Frontal cortex (tissue), 4 donors: Measurements from ENCODE around the gene PCED1A. TPM values are rescaled to one million over a fixed set of nuclear protein-coding genes. Genes with fewer than 3 reads are reported as not detected.

Experiments
- DNase-seq, 2 donors: peaks; one replicate each; pipeline ENCODE4 v3.0.0; 2012; ENCODE audit warnings: low spot score in 2 of 2
- FAIRE-seq: peaks from 2 replicates; lab custom pipeline; 2012; peaks lifted over from hg19 to GRCh38; lab: Jason Lieb, UNC
- total RNA-seq: library from RNA; depleted of rRNA; stranded (reverse); fragments of >200 nt; gene quantifications from one replicate; pipeline ENCODE4 v1.2.3, GENCODE V29; 2014
- donor health status: control.
- donor health status: control.
- donor health status: control.

The PCED1A gene
- total RNA-seq, 1 donor from 2014 or later = 17.9 TPM

DNA sequence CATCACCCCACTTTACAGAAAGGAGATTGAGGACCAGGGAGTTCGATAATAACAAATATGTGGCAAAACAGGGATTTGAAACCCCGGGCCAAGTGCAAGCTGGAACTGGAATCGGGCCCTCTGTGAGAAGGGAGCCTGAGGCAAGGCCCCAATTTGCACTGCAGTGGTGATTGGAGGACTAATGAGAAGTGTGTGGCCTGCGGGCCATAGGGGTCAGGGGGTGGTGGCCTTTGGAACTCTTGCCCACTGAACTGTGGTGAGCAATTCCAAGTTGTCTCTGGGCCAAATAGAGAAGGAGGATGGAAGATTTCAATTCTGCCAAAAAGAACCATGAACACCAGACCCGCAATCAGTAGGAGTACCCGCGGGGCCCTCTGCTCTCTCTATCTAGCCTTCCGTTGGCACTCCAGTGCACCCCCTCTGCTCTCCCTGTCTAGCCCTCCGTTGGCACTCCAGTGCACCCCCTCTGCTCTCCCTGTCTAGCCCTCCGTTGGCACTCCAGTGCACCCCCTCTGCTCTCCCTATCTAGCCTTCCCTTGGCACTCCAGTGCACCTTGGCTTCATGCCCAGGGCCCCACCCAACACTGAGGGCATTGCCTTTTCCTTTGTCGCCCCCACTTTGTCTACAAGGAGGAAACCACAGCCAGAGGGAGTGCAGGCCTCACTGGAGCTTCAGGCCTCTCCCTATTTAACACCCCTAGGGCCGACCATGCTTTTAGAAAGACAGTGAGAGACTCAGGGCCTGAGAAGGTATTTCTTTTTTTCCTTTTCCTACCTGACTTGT, 26.8 kb upstream of the PCED1A start:
- FAIRE-seq = no peak
- DNase-seq = no peak

DNA sequence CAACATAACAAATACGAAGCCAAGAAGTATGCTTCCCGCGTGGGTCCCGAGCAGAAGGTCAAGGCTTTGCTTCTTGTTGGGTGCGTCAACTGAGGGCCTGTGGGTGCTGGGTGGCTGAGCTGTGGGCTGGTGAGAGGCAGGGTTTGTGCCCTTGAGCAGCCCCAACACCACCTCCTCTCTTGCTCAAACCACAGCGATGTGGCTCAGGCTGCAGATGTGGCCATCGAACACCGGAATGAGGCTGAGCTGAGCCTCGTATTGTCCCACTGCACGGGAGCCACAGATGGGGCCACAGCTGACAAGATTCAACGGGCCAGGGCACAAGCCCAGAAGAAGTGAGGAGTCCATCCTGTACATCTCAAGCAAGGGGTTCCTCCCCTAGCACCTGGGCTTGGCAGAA, 25.8 kb upstream of the PCED1A start:
- FAIRE-seq (no peak), DNase-seq (no peak)

DNA sequence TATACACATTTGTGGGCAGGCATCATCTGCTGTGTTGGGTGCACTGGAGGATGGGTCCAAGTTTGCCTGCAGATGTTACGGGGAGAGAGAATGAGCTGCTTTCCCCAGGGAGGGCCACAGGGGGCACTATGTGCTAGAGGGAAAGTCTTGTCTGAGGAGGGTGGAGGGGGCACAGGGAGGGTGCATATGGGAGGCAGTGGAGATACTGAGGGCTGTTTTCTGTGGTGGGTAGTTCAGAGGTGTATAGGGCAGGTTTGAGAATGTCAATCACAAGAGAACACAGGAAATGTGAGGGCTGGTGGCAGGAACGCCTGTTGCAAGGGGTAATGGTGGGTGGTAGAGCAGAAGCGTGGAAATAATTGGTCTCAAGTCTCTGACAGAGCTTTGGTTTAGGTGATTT, 25.2 kb upstream of the PCED1A start:
- FAIRE-seq = no peak
- DNase-seq = no peak

DNA sequence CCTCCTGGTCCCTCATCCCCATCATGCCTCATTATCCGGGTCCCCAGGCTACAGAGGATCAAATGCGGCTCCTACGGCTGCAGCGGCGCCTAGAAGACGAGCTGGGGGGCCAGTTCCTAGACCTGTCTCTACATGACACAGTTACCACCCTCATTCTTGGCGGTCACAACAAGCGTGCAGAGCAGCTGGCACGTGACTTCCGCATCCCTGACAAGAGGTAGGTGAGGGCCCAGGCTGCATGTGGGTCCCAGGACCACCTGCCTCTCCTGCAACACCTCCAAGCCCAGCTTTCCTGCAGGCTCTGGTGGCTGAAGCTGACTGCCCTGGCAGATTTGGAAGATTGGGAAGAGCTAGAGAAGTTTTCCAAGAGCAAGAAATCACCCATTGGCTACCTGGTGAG, 24.6 kb upstream of the PCED1A start:
- FAIRE-seq = no peak

DNA sequence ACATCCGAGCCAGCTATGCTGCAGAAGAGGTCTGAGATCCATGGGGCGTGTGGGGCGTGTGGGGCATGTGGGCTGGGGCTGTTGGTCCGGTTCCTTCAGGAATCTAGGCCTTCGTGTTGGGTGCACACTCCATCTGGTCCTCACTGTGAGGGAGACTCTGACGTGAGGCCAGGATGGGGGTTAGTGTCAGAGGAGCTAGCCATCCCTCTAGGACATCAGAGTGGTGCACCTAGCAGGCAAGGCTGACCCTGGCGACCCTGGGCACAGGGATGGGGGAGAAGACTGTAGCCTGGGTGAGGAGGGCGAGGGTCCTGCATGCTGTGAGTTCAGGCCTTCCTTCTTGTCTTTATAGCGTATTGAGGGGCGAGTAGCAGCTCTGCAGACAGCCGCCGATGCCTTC, 24.2 kb upstream of the PCED1A start:
- DNase-seq (no peak), FAIRE-seq (no peak)

More for the DNA sequence above, 24.6 kb upstream of the PCED1A start:
- DNase-seq = no peak

DNA sequence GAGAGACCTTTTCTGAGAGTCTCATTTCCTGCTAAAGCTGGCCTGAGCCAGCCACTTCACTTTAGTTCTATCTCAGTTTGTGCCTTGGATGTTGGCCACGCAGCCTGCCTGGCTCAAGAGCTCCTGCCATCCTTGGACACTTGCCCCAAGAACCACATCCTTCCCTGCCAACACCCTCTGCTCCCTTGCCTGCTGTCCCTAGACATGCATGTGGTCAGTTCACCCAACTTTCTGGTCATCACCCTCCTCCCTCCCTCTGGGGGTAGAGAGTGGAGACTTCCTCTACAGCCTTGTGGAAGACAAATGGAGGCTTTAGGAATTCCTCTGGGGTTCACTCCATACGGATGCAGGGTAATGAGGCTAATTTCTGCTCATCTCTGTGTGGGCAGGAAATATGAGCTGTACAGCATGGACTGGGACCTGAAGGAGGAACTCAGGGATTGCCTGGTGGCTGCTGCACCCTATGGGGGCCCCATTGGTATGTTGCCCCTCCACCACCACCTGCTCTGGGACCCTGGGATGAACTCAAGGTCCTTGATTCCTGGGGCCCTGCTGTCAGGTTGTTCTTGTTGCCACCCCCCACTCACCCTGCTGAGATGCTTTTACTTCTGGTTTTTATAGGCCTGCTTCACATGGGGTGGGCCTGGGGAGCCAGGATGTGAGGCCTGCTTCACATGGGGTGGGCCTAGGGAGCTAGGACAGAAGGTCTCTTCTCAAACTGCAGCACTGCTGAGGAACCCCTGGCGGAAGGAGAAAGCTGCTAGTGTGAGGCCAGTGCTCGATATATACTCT, 19.1 kb upstream of the PCED1A start:
- FAIRE-seq = no peak

DNA sequence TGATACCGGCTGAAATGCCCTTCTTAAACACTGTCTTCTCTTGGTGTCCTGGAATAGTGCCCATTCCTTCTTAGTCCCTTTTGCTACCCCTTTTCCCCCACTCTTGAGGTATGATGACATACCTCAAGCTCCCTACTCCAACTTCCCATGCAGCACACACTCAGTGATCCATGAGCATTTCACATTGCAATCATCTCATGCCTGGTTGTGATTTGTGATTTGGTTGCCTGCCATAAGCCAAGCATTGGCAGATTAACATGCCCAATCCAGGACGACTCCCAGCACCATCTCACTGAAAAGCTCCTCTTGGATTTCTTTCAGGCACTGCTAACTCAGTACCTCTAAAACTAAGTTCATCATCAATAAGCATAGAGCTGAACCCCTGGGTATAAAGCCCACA, 18.1 kb upstream of the PCED1A start:
- FAIRE-seq = no peak

More for the DNA sequence above, 19.1 kb upstream of the PCED1A start:
- DNase-seq = no peak

DNA sequence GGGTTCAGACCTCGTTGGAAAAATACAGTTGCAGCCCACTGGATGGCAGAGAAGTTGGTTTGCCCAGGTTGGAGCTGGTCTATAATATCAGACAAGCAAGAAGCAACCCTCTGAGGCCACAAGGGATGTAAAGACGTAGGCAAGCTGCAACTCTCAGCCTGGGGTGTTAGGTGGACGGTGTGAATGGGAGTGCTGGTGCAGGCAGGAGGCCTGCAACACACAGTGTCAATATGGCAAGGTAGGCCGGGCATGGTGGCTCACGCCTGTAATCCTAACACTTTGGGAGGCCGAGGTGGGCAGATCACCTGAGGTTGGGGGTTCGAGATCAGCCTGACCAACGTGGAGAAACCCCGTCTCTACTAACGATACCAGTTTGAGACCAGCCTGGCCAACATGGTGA, 10.6 kb upstream of the PCED1A start:
- FAIRE-seq = no peak
- DNase-seq = no peak

More for the DNA sequence above, 18.1 kb upstream of the PCED1A start:
- DNase-seq = no peak

DNA sequence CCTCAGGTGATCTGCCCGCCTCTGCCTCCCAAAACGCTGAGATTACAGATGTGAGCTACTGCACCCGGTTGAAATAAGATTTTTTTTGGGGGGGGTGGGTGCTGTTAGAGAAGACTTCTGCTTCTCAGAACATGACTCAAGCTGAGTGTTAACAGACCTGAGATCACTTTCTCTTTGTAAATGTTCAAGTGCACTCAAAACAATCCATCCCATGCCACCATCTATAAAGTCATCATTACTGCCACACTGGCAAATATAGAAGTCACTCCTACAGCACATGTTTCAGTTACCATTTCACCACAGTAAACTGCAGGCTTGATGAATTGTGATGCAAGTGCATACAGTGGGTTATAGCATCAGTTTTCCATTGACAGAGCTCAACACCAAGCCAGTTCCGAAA, 9.1 kb upstream of the PCED1A start:
- no peak for DNase-seq
- no peak for FAIRE-seq

DNA sequence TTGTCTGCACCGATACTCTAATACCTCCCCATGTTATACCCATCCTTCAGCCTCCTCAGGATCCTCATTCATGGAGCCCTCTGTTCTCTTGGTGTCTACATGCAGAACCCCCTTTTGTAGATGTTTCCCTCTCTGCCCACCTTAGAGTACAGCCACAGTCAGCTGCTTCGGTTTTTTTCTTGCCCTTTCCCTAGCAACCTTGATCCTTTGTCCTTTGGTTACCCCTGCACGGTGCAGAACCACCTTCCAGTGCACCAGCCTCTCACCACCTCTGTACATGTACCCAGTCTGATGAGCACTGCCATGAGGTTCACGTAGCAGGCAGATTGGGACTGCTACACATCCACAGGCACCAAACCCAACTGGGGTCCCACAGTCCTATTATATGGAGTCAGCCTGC, 7.3 kb upstream of the PCED1A start:
- FAIRE-seq (no peak), DNase-seq (no peak)

DNA sequence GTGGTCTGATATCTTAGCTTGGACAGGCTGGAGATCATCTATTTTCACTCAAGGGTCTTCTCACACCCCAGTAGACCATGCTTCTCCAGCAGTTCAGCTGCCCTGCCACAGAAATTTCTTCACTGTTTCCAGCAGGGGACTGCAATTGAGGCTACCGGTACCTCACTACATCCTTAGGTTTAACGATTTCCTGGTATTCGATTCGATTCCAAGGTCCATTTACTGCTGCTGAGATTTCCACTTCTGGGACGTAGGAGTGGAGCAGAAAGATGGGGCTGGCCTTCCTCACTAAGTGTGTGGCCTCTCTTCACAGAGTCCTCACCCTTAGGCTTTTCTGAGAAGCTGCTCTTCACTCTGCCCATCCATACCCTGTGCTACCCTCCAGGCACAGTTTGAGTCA, 6.2 kb upstream of the PCED1A start:
- FAIRE-seq = no peak

DNA sequence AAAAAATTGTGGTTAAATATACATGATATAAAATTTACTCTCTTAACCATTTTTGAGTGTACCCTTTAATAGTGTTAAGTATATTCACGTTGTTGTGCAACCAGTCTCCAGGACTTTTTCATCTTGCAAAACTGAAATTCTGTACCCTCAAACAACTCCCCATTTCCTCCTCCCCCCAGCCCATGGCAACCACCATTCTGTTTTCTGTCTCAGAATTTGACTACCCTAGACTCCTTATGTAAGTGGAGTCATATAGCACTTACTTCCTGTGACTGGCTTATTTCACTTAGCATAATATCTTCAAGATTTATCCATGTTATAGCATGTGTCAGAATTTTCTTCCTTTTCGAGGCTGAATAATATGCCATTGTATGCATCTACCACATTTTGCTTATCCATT, 5.2 kb upstream of the PCED1A start:
- DNase-seq = no peak
- no peak for FAIRE-seq

More for the DNA sequence above, 6.2 kb upstream of the PCED1A start:
- no peak for DNase-seq

DNA sequence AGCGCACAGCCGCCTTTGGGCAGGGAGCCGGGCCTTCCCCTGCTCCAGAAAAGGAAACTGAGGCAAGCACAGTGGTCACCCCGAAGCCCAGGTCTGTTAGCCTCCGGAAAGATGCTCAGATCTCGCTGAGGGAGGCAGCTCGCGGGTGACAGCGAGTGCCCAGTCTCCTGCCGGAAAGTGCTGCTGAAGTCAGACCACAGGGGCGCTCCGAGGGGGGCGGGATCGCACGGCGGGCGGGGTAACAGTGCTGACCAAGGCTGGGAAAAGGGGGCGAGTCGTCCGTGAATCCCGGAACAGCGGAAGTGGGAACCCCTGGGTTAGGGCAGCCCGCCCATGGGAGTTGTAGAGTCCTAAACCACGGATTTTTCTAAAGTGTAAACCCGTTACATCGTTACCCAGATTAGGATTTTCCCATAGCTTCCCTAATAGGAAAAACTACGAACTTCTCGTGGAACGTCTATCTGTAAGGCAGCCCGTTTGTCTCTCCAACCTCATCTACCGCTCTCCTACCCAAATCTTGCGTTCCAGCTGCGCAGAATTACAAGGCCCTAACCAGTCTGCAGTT, 594 bp upstream of the PCED1A start:
- peak in 1 of 2 donors; percentile 62 for DNase-seq
- FAIRE-seq = no peak

DNA sequence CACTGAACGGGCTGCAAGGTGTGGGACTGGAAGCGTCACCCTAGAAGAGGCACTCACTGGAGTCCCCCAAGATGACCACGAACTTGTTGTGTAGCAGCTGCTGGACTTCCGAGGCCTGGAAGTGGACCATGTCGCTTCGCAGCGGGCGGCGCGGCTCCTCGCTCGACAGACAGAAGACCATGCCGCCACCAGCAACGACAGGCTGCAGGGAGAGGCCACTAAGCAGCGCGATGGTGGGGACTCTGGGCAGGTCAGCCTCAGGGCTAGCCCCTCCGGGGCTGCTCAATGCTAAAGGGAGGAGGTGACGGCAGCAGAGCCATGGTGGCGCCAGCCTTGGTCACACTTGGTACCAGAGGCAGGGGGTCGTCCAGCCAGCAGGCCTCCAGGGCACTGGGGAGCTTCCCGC, 720 bp downstream of the PCED1A start:
- FAIRE-seq (no peak), DNase-seq (peak in 1 of 2 donors; percentile 22)

DNA sequence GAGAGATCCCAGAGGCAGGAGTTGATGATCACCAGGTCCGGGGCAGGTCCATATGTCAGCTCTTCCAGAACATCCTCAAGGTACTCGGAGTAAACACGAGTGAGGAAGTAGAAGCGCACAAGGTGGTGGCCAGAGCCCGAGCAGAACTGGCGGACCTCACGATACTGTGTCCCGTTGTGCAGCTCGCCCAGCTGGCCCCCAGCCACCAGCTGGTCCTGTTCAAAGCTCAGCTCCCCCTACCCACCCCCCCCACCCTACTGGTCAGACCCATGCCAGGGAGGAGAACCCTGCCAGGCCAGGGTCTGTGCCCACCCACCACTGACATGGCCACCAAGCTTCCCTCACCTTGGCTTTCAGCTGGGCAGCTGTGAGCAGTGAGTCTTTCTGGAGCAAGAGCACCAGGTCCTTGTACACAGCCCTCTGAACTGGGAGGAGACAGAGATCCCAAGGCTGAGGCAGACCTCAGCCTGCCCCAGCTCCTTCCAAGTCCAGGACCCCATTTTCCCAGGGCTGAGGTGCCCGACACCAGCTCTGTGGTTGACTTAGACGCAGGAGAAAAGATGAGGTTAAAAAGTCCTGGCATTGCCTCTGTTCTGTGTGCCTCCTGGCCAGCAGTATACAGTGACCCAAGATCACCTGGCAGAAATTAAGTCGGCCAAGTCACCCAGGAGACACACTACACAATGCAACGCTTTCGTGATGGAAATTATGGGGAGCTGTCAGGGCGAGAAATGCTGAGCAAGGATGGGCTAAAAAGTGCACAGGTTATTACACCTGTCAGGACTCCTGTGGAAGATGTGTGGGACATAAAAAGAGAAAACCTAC, 1.4 kb downstream of the PCED1A start:
- FAIRE-seq = no peak

DNA sequence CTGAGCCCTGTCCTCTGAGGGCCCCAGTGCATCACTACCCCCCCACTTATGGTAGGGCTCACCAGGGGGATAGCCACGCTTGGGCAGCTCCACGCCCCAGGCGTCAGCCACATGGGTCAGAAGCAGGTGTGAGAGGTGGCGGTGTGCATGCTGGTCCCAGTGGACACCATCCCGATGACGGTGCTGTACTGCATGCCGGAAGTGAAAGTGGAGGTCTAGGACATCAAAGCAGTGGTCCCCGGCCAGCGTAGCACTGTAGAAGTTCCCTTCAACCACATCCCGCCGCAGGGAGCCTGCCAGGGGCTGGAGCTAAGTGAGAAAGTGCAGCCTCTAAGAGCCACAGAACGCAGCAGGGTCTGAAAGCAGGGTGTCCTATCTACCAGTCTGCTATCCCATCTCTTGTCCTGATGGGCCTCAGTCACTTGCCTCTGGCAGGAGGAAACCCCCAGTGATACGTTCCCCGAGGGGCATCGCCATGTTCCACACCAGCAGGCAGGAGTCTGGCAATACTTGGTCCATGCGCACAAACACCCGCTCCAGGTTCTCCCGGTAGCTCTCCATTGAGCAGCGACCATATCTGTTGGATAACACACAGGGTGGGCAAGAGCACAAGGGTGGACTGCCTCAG, 2.2 kb downstream of the PCED1A start:
- no peak for DNase-seq
- FAIRE-seq = no peak

More for the DNA sequence above, 1.4 kb downstream of the PCED1A start:
- DNase-seq = peak in 1 of 2 donors; percentile 7

DNA sequence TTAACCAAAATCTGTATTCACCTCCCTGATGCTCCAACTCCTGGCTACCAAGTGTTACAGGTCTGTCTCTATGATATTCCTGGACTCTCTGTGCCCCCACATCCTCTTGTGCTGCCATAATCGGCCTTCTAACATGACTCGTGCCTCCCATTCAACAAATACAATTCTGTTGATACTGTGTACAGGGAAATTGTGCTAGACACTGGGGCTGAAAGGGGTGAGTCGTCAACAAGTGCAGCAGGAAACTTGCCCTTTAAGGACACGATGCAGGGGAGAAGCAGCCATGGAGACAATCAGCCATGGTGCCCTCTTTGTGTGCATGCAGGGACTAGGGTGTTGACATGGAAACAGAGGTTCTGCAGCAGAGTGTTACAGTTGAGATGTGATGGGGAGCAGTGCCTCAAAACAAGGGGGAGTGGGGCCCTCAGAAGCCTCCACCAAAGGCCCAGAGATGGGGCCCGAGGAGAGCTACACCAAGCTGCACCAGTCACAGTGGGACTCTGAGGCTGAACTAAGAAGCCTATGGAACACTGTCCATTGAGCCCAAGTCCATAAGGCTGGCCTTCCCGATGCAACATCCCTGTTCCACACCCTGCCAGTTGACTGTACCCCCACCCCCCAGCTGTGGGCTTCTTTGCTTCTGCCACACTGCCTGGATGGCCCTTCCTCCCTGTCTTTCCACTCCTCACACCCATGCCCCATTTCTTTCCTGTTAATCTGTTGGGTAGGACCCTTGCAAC, 3.1 kb downstream of the PCED1A start:
- FAIRE-seq (no peak), DNase-seq (no peak)

DNA sequence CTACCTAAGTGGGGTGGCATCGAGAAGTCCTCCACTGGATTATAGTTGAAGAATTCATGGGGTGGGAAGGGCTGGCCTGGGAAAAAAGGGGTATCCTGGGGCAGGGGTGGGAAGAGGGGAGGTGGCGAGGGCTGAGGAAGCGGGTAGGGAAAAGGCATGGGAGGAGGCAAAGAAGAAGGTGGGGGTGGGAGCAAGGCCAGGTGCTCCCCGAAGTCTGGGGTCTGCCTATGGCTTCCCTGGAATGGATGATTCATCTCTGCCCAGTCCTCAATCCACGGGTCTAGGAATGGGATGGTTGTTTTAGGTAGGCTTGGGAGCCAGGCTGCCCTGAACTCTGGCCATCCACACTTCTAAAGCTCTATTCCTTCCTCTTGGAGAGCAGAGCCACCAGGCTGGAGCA, 4.4 kb downstream of the PCED1A start:
- no peak for FAIRE-seq
- no peak for DNase-seq

DNA sequence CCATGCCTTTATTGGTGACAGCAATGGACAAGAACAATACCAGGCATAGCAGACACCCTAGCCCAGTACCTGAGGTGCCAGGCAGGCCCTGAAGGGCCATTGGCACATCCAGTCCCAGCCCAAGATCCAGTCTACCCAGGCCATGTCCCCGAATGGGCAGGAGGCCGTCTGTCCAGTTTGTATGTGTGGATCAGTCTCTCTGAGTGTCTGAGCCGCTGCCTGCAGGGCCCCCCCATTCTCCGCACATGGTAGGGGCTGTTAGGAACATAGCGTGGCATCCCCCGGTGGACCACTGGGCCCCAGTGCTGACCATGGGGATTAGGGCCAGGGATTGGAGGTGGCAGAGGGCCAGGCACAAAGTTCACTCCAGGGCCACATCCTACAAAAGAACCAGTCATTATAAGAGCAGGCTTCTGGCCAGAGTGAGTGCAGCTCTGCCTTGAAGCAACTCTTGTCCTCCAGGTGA, 5.1 kb downstream of the PCED1A start:
- DNase-seq = no peak
- FAIRE-seq = no peak
